ENCODE measurements around the gene BOD1. TPM values are rescaled to one million over a fixed set of nuclear protein-coding genes. Genes with fewer than 3 reads are reported as not detected.

Gene BOD1
- total and polyA plus RNA-seq, 2 of the 8 experiments (the other 6 are each of a cell fraction or from before 2014, with no cell fraction given), result 107 to 149 TPM

DNA sequence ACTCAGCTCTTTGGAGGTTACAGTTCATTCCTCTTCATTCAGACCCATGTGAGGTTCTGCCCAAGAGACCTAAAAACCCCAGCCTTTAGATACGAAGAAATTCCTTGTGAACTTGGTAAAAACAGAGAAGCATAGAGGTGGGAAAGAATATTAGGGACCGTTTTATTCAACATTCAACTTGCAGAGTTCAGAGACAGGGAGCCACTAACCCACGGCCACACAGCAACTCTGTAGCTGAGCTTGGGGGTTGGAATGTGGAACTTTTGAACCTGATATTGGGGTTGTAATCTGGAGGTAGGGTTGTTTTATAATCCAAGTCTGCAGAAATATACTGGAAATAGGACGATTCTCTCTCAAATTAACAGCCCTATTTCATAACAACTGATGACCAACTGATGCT, 10.8 kb upstream of the BOD1 start (continued):
- TF ChIP-seq ATF2 (IDR thresholded peaks at IDR 0.05; ENCODE audit: low read length) (no peak), POU5F1 (IDR thresholded peaks at IDR 0.05; ENCODE audit: low read depth, low read length) (no peak), JUN (IDR thresholded peaks at IDR 0.05; ENCODE audit: low read depth, low read length) (no peak)

All from H1 (cell line).